ENCODE measurements around the gene DDX31.

DDX31 gene

DNA sequence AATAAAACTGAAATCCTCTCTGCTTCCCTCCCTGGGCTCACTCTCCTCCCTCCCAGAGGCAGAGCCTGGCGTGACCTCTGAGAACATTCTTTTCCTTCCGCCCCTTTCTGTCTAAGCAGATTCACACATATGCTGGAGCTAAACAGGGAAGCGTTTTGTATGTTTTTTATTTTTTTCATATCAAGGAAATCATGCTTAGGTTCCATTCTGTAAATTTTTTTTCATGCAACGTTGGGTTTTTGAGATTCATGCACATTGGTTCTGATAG, 107.5 kb downstream of the DDX31 start:
- TF ChIP-seq, protein P1, sequence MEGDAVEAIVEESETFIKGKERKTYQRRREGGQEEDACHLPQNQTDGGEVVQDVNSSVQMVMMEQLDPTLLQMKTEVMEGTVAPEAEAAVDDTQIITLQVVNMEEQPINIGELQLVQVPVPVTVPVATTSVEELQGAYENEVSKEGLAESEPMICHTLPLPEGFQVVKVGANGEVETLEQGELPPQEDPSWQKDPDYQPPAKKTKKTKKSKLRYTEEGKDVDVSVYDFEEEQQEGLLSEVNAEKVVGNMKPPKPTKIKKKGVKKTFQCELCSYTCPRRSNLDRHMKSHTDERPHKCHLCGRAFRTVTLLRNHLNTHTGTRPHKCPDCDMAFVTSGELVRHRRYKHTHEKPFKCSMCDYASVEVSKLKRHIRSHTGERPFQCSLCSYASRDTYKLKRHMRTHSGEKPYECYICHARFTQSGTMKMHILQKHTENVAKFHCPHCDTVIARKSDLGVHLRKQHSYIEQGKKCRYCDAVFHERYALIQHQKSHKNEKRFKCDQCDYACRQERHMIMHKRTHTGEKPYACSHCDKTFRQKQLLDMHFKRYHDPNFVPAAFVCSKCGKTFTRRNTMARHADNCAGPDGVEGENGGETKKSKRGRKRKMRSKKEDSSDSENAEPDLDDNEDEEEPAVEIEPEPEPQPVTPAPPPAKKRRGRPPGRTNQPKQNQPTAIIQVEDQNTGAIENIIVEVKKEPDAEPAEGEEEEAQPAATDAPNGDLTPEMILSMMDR (IDR thresholded peaks at IDR 0.05; ENCODE audit: control insufficient read depth, extremely low read depth, insufficient read depth) = no peak

DNA sequence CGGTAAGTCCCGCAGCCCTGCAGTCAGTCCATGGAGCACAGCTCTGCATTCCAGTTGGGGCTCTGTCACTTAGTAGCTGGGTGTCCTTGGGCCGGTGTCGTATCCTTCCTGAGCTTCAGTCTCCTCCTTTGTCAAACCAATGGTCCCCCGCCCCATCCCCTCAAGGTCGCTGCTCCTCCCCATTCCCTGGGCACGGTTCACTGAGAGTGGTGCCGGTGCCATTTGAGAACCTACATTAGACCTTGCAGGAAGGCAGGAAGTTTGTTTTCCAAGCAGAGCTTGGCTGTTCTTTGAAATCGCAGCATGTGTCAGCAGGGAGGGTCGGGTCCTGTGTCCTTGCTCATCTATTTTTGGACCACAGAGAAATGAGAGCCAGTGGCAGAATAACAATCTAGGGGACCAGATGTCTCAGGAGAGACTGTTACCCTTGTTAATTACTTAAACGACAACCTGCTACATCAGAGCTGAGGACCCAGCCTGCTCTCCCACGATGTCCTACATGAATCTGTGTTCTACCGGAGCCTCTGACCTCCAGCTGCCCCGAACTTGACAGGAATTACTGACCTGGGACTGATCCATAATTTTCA, 109.1 kb downstream of the DDX31 start:
- H3K4me3 ChIP-seq (ENCODE audit: low read depth, low read length) = no peak overlapping the region
- TF ChIP-seq, protein P1 (IDR thresholded peaks at IDR 0.05; ENCODE audit: control insufficient read depth, extremely low read depth, insufficient read depth) = no peak
- DNase-seq (ENCODE audit: low read depth) = no peak

More for the DNA sequence above, 107.5 kb downstream of the DDX31 start:
- H3K4me3 ChIP-seq (ENCODE audit: low read depth, low read length) = no peak overlapping the region
- no peak for DNase-seq (ENCODE audit: low read depth)

DNA sequence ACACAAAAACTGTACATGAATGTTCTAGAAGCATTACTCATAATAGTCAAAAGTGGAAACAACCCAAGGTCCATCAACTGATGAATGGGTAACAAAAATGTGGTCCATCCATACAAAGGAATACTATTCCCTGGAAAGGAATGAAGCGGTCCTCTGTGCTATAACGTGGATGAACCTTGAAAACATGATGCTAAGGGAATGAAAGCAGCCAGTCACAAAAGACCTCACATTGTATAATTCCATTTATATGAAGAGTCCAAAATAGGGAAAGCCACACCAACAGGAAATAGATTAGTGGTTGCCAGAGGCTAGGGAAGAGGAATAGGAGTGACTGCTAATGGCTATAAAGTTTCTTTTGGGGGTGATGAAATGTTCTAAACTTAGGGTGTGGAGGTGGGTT, 110.1 kb downstream of the DDX31 start:
- TF ChIP-seq, protein P1 (IDR thresholded peaks at IDR 0.05; ENCODE audit: control insufficient read depth, extremely low read depth, insufficient read depth) = no peak
- no peak overlapping the region for H3K4me3 ChIP-seq (ENCODE audit: low read depth, low read length)
- DNase-seq (ENCODE audit: low read depth) = no peak

DNA sequence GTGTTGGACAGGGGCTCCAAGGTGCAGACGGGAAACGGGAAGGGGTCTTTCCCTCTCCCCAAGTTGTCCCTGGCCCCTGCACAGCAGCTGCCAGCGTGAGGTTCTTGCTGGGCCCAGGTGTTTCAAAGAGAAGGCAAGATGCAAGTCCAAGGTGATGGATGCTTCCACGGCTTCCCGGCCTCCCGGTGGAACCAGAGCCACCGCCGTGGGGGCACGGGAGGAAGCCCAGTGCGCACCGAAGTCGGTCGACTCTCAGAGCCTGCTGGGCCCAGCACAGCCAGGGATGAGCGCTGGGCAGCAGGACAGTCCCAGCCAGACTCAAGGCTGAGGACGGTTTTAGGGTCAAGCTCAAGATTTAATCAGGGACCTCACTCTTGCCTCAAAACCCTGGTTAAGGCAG, 112.6 kb downstream of the DDX31 start:
- TF ChIP-seq, protein P1 (IDR thresholded peaks at IDR 0.05; ENCODE audit: control insufficient read depth, extremely low read depth, insufficient read depth) = no peak
- DNase-seq (ENCODE audit: low read depth) = no peak

DNA sequence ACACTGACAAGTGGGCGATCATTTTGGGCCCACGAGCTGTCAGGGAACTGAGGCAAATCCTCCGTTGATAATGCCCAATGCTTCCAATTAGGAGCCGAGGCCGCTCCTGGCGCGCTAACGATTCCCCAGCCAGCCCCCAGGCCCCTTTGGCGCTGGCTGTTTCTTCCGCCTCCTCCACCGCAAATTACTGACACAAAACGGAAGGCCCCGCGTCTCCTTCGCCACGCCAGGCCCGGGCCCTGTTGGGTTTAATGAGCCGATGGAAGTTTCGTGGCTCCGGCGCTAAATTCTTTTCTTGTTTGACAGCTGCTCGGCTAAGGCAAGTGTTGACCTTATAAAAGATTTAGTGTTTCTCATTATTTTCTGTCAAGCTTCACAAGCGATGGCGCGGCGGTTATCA, 113.1 kb downstream of the DDX31 start:
- DNase-seq (ENCODE audit: low read depth) = no peak
- H3K4me3 ChIP-seq (ENCODE audit: low read depth, low read length) = no peak overlapping the region
- TF ChIP-seq, protein P1 (IDR thresholded peaks at IDR 0.05; ENCODE audit: control insufficient read depth, extremely low read depth, insufficient read depth) = no peak

More for the DNA sequence above, 112.6 kb downstream of the DDX31 start:
- no peak overlapping the region for H3K4me3 ChIP-seq (ENCODE audit: low read depth, low read length)

DNA sequence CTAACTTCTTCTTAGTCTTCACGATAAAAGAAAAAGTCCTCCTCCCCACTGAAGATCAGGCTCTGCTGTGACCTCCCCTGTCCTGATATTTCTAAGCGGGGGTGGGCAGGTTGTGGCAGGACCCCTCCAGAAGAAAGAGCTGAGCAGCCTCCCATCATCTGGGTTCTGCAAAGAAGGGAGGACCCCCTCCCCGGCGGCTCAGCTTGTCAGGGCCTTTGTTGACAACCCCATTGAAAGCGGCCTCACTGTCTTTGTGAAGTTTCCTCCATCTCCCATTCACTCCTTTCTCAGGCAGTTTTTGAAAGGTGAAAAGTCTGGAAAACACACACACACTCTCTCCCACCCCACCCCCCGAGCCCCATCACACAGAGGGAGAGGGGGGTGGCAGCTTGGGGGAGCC, 113.5 kb downstream of the DDX31 start:
- no peak overlapping the region for H3K4me3 ChIP-seq (ENCODE audit: low read depth, low read length)
- no peak for DNase-seq (ENCODE audit: low read depth)
- TF ChIP-seq, protein P1 (IDR thresholded peaks at IDR 0.05; ENCODE audit: control insufficient read depth, extremely low read depth, insufficient read depth) = no peak

DNA sequence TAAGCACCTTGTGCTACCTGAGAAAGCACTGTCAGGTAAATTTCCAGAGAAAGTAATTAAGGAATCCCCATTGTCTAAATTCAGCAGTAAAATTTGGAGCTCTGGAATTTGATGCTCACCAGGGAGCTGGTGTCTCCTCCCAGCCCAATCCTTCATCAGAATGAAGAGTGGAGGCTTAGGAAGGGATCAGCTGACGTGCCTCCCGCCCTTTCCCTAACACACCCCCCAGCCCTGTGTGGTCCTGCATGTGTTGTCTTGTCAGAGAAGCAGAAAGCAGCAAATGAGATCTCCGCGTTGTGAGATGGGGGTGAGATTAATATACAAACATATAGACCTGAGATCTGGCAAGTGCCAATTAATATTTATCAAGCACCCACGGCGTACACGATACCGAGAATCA, 114.3 kb downstream of the DDX31 start:
- DNase-seq (ENCODE audit: low read depth) = no peak
- no peak overlapping the region for H3K4me3 ChIP-seq (ENCODE audit: low read depth, low read length)
- TF ChIP-seq, protein P1 (IDR thresholded peaks at IDR 0.05; ENCODE audit: control insufficient read depth, extremely low read depth, insufficient read depth) = no peak

All from LNCaP clone FGC (cell line).